Measurements from ENCODE around the gene ZNF587.
"Not testable (repeated sequence)": the region's sequence is repeated elsewhere in the genome, so short reads cannot be mapped to it uniquely, and the experiment has no call there.

Gene ZNF587

DNA sequence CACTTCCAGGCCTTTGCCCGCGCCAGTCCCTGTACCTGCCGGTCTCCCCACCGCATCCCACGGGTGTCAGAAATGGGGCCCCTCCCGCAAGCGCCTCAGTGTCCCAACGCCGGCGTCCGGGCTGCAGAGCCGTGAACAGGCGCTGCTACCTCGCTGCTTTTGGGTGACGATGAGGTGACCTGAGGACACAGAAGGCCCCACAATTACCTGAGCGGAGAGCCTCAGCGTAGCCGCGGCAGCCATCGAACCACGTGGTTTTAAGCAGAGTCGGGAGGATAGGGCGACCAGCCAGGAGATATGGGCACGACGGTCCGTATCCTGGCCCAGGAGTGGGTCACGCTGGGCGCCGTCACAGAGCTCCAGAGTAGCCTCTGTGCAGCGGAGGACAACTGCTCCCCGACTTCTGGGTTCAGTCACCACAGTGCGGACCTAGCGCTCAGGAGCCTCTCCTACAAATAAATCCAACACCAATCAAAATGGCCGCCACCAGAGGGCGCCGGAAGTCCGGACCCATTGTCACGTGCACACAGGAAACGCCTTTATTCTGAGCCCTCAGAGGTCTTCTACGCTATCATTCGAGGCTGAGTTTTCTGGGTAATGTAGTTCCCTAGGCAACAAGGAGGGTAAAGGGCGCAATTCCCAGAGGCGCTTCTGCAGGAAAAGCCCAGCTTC is 39.0 kb downstream of the ZNF587 start, which contains the start of gene ZNF814:
Gene ZNF814 (minus strand): TSS at position 478 of the 672 bp plus-strand sequence. CDS start 235 bp downstream, at position 243.
- Mint-ChIP-seq H3K36me3 (ENCODE audit: low read depth) (peaks cover 40% of the 10 kb centered on the region), H3K4me3 (peak within 1 kb of the TSS; percentile 85), H3K27me3 (ENCODE audit: low read depth) (no peaks in the 10 kb centered on the region), H3K27ac (peak within 1 kb of the TSS; percentile 60), H3K4me1 (ENCODE audit: low read depth) (peaks cover 9% of the 10 kb centered on the region), H3K9me3 (peaks cover 64% of the 10 kb centered on the region)

DNA sequence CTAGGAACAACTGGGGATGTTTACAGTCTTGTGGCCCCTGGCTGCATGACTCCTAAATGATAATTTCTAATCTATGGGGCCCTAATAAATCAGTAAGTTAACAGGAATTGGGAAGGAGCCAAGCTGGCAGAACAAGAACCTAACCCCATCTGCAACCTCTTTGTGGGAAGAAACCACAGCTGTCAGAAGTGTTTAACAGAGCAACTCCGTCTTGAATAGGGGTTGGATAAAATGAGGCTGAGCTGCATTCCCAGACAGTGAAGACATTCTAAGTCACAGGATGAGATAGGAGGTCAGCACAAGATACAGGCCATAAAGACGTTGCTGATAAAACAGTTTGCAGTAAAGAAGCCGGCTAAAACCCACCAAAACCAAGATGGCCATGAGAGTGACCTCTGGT is 41.0 kb downstream of the ZNF587 start:
- Mint-ChIP-seq H3K36me3 (ENCODE audit: low read depth) (peaks cover 30% of the 10 kb centered on the region), H3K9me3 (peaks cover 52% of the 10 kb centered on the region)
- H3K4me1 Mint-ChIP-seq (ENCODE audit: low read depth); H3K27me3 Mint-ChIP-seq (ENCODE audit: low read depth); H3K4me3 Mint-ChIP-seq; H3K27ac Mint-ChIP-seq: not testable (repeated sequence)

DNA sequence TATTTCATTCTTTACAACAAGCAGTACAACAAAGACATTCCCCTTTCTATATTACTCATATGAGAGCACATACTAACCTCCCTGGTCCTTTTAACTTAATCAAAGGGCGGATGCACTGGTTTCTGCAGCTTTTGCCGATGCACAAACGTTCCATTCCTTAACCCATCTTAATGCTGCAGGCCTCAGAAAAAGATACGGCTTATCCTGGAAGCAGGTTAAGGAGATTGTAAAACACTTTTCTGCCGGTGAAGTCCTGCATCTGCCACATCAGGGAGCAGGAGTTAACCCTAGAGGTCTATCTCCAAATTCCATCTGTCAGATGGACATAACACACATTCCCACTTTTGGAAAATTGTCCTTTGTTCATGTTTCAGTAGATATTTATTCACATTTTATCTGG is 50.7 kb downstream of the ZNF587 start:
- H3K27ac Mint-ChIP-seq = no peak overlapping the region
- no peaks in the 10 kb centered on the region for H3K27me3 Mint-ChIP-seq (ENCODE audit: low read depth)
- H3K4me3 Mint-ChIP-seq = no peak overlapping the region
- peaks cover 3% of the 10 kb centered on the region for H3K4me1 Mint-ChIP-seq (ENCODE audit: low read depth)
- H3K9me3 Mint-ChIP-seq = peaks cover 49% of the 10 kb centered on the region
- peaks cover 13% of the 10 kb centered on the region for H3K36me3 Mint-ChIP-seq (ENCODE audit: low read depth)

DNA sequence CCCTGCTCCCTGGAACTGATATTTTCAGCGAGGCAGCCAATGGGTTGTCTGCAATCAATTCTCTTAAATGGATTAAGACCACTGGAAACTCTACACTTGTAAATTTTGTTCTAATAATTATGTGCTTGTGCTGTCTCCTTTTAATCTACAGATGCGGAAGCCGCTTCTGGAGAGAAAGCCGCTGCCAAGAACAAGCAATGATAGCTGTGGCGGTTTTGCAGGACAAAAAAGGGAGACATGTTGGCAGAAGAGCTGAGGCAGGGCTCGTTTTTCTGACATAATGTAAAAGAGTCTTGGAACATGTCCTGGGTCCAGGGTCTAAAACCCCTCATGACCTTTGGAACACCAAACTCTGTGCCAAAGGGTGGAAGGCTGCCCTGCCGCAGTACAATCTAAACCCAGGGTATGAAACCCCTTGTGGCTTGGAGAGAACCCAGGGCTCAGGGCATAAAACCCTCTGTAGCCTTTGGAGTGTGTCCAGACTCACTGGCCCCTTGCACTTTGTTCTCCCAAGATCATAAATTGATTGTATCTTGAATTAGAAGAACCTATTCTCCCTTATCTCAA is 54.0 kb downstream of the ZNF587 start:
- H3K4me1 Mint-ChIP-seq (ENCODE audit: low read depth) = peaks cover 3% of the 10 kb centered on the region
- H3K9me3 Mint-ChIP-seq = peaks cover 50% of the 10 kb centered on the region
- H3K36me3 Mint-ChIP-seq (ENCODE audit: low read depth) = peaks cover 40% of the 10 kb centered on the region
- no peaks in the 10 kb centered on the region for H3K27me3 Mint-ChIP-seq (ENCODE audit: low read depth)
- no peak overlapping the region for H3K4me3 Mint-ChIP-seq
- H3K27ac Mint-ChIP-seq = no peak overlapping the region

DNA sequence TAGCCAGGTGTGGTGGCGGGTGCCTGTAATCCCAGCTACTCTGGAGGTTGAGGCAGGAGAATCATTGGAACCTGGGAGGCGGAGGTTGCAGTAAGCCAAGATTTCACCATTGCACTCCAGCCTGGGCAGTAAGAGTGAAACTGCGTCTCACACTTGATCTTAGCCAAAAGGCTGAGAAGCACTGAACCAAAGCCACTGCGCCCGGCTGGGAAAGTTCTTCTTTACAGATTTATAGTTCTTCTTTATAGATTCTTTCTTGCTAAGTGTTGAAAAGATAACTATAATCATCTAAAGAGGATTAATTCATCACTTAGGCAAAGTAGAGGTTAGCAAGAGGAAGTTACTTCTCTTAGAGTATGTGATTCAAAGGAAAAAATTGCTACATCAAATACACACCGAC is 55.6 kb downstream of the ZNF587 start:
- Mint-ChIP-seq H3K36me3 (ENCODE audit: low read depth) (peaks cover 51% of the 10 kb centered on the region), H3K4me1 (ENCODE audit: low read depth) (peaks cover 3% of the 10 kb centered on the region), H3K9me3 (peaks cover 53% of the 10 kb centered on the region), H3K27ac (no peak overlapping the region), H3K4me3 (no peak overlapping the region), H3K27me3 (ENCODE audit: low read depth) (no peaks in the 10 kb centered on the region)

DNA sequence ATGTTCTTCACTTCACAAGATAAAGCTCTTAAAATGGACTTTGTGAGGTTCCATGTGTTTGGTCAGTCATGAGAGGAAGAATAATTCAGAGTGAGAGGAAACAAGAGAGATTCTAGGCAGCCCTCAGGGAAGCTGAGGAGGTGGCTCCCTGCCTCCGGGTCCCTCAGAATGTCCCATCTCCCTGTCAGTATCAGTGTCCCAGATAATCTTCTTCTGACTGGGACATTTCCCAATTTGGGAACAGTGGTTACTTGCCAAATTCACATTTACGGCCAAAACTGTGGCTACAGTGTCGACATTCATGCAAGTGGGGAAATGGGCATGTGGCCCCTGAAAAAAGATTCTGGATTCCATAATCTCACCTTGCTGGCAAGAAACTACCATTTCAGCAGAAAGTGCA is 57.7 kb downstream of the ZNF587 start:
- Mint-ChIP-seq H3K27me3 (ENCODE audit: low read depth) (no peaks in the 10 kb centered on the region), H3K9me3 (peaks cover 63% of the 10 kb centered on the region), H3K27ac (no peak overlapping the region), H3K36me3 (ENCODE audit: low read depth) (peaks cover 71% of the 10 kb centered on the region), H3K4me3 (no peak overlapping the region), H3K4me1 (ENCODE audit: low read depth) (peaks cover 3% of the 10 kb centered on the region)

DNA sequence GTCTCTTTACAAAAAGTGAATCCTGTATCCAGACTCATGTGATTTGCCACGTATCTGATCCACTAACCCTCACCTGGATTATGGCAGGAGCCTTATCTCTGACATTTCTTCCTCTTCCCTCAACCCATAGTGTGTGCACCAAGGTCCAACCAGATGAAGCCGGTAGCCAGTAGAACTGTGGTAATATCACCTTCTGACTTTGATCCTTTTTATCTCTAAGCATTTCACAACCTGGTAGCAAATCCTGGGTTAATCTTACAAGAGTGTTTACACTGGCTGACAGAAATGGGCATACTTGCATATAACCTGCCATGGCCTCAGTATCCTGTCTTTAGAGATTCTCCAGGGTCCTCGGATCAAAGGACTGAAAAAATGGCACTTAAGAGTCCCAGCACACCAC is 64.9 kb downstream of the ZNF587 start:
- Mint-ChIP-seq H3K4me1 (ENCODE audit: low read depth) (peaks cover 22% of the 10 kb centered on the region), H3K27me3 (ENCODE audit: low read depth) (no peaks in the 10 kb centered on the region), H3K4me3 (peak overlapping the region; percentile 40), H3K9me3 (peaks cover 62% of the 10 kb centered on the region), H3K36me3 (ENCODE audit: low read depth) (peaks cover 64% of the 10 kb centered on the region), H3K27ac (no peak overlapping the region)
